K562 (cell line): Measurements from ENCODE around the gene TMEM181.

Experiments used
- CTCF ChIP-seq, 3 experiments: IDR thresholded peaks in 2 of 3; conservative IDR thresholded peaks in 1 of 3; 2 replicates each; pipeline ENCODE4 v1.5.1; 2011 to 2012; ENCODE audit warnings: low read length in 3 of 3, mild to moderate bottlenecking in 3 of 3, control low read depth in 2 of 3, improper control_type of control experiment in 1 of 3, inconsistent platforms in 1 of 3, low read depth in 1 of 3, mixed read lengths in 1 of 3, moderate library complexity in 1 of 3; ENCODE audit not compliant: insufficient read depth in 2 of 3
- EP300 ChIP-seq: IDR thresholded peaks from 2 replicates; pipeline ENCODE4 v1.6.1; 2012; ENCODE audit warnings: low read length, improper control_type of control experiment
- KLF10 ChIP-seq: fragments of 250-450 bp; sonication (Bioruptor Pico); IDR thresholded peaks from 2 replicates; pipeline ENCODE4 v1.6.1; 2021; ENCODE audit warnings: matching md5 sums
- ZNF655 ChIP-seq: fragments of 250-450 bp; sonication (Bioruptor Pico); IDR thresholded peaks from 2 replicates; pipeline ENCODE4 v1.5.0; 2021

DNA sequence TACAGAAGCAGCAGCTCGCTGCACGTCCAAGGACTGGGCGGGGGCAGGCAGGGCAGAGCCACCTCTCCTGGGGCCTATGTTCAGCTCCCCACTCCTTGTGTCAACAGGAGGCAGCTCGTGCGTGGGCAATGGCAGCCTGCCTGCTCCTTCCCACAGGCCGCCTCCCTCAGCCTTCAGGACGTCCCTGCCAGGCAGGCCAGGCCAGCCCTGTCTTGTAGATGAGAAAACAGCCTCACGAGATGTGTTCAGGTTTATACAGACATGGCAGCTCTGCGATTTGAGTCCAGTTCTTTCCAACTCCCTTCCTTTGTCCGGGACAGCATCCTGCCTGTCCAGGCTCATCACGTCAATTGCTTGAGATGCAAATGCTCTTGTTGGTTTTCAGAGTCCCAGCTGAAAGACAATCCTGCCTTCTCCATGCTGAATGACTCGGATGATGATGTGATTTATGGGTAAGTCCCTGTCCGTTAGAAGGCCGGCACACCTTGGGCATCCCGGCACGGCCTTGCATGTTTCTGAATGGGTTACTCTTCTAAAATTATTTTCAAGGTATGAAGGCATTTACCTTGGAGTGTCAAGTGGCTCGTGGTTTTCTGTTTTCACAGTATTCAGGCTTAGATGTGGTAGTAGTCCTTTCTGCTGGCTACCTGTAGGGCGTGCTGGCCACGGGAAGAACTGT lies 71.2 kb downstream of the TMEM181 start:
- TF ChIP-seq KLF10 (CRISPR knock-in tag) (no peak), CTCF (IDR thresholded peaks at IDR 0.05 in 2 of 3, conservative IDR thresholded peaks at IDR 0.05 in 1 of 3; ENCODE audit: insufficient read depth in 2 of 3, low read depth in 1 of 3, low read length in 3 of 3) (no peak), ZNF655 (no peak), EP300 (no peak)
